H1 (cell line): Measurements from ENCODE around the gene NELL2.

ENCODE experiments used
- ATF2 ChIP-seq: IDR thresholded peaks from 2 replicates; pipeline ENCODE4 v1.6.1; 2012; ENCODE audit warnings: low read length, inconsistent platforms
- CTCF ChIP-seq, 3 experiments: IDR thresholded peaks; 1 replicate in 2 of 3; 2 replicates in 1 of 3; pipeline versions ENCODE4 v1.5.1 to v1.6.1; 2011; ENCODE audit warnings: low read length in 3 of 3, mild to moderate bottlenecking in 3 of 3, inconsistent platforms in 2 of 3, low read depth in 1 of 3, moderate library complexity in 1 of 3; ENCODE audit not compliant: insufficient read depth in 1 of 3; ENCODE audit errors: control extremely low read depth in 1 of 3
- EZH2 ChIP-seq: fragments of 200-600 bp; sonication (generic); IDR thresholded peaks from 2 replicates; pipeline ENCODE4 v1.7.1; 2012; ENCODE audit warnings: low read depth, mild to moderate bottlenecking, moderate library complexity, low read length, inconsistent platforms; ENCODE audit not compliant: severe bottlenecking
- JUN ChIP-seq: IDR thresholded peaks from 2 replicates; pipeline ENCODE4 v1.6.1; 2011; ENCODE audit warnings: low read depth, mild to moderate bottlenecking, improper control_type of control experiment, low read length
- MAX ChIP-seq: IDR thresholded peaks from 2 replicates; pipeline ENCODE4 v1.6.1; 2012; ENCODE audit warnings: inconsistent platforms
- NRF1 ChIP-seq: IDR thresholded peaks from 2 replicates; pipeline ENCODE4 v1.6.1; 2011; ENCODE audit warnings: mild to moderate bottlenecking, low read depth, low read length, improper control_type of control experiment
- POLR2A ChIP-seq, 2 experiments: IDR thresholded peaks; 1 replicate in 1 of 2; 2 replicates in 1 of 2; pipeline ENCODE4 v1.6.1; 2011; ENCODE audit warnings: low read depth in 2 of 2, low read length in 2 of 2, mild to moderate bottlenecking in 2 of 2; ENCODE audit errors: control extremely low read depth in 1 of 2
- RAD21 ChIP-seq, 2 experiments: IDR thresholded peaks in 1 of 2; conservative IDR thresholded peaks in 1 of 2; 2 replicates each; pipeline ENCODE4 v1.6.1; 2011; ENCODE audit warnings: low read depth in 2 of 2, low read length in 2 of 2, improper control_type of control experiment in 1 of 2, inconsistent platforms in 1 of 2, mild to moderate bottlenecking in 1 of 2, moderate library complexity in 1 of 2
- TEAD4 ChIP-seq: IDR thresholded peaks from 2 replicates; pipeline ENCODE4 v1.6.1; 2012; ENCODE audit warnings: low read depth, low read length, inconsistent platforms, mixed read lengths

- no peak for TF ChIP-seq POLR2A (IDR thresholded peaks at IDR 0.05; ENCODE audit: control extremely low read depth in 1 of 2, low read depth in 2 of 2, low read length in 2 of 2)
- no peak for TF ChIP-seq CTCF (IDR thresholded peaks at IDR 0.05; ENCODE audit: control extremely low read depth in 1 of 3, insufficient read depth in 1 of 3, low read depth in 1 of 3, low read length in 3 of 3)
- TF ChIP-seq MAX = no peak
- no peak for TF ChIP-seq EZH2
- no peak for TF ChIP-seq ATF2
- no peak for TF ChIP-seq TEAD4
- no peak for TF ChIP-seq RAD21 (IDR thresholded peaks at IDR 0.05 in 1 of 2, conservative IDR thresholded peaks at IDR 0.05 in 1 of 2; ENCODE audit: low read depth in 2 of 2, low read length in 2 of 2)
- no peak for TF ChIP-seq JUN
- TF ChIP-seq NRF1 = no peak
These were observed 208.7 kb downstream of the NELL2 start for GRCh38 chr12:44667461-44667860.
